Vagina (tissue), 2 donors: Measurements from ENCODE around the gene PHLDB1. TPM values are rescaled to one million over a fixed set of nuclear protein-coding genes. Genes with fewer than 3 reads are reported as not detected.

ENCODE experiments used
- DNase-seq, 2 donors: peaks; one replicate each; pipeline ENCODE4 v3.0.0-alpha.2; 2017; ENCODE audit errors: extremely low spot score in 2 of 2
- H3K27ac ChIP-seq: fragments of 200-600 bp; sonication (generic); one replicate; pipeline ENCODE4 v1.5.1; 2019
- H3K27me3 ChIP-seq: fragments of 200-600 bp; sonication (generic); one replicate; pipeline ENCODE4 v1.5.1; 2019
- H3K36me3 ChIP-seq, 2 donors: fragments of 200-600 bp; sonication (generic); one replicate each; pipeline ENCODE4 v1.5.1; 2017 to 2019
- H3K4me1 ChIP-seq: fragments of 200-600 bp; sonication (generic); one replicate; pipeline ENCODE4 v1.5.1; 2019
- H3K4me3 ChIP-seq, 2 donors: fragments of 200-600 bp; sonication (generic); 1 replicate in 1 of 2; 2 replicates in 1 of 2; pipeline ENCODE4 v1.5.1; 2016 to 2019
- H3K9me3 ChIP-seq: fragments of 200-600 bp; sonication (generic); one replicate; pipeline ENCODE4 v1.5.1; 2019
- POLR2A ChIP-seq, 2 donors: fragments of 450-650 bp; IDR thresholded peaks; one replicate each; pipeline ENCODE4 v1.6.1; 2017; ENCODE audit warnings: antibody characterized with exemption in 2 of 2, mild to moderate bottlenecking in 2 of 2, moderate library complexity in 2 of 2
- POLR2AphosphoS5 ChIP-seq, 2 donors: sonication (generic); formaldehyde crosslinking; IDR thresholded peaks; one replicate each; pipeline ENCODE4 v1.9.0; 2017; ENCODE audit warnings: antibody characterized with exemption in 2 of 2, mild to moderate bottlenecking in 2 of 2, low read depth in 1 of 2; ENCODE audit not compliant: insufficient read depth in 1 of 2
- intact Hi-C: fragments of 100-400 bp; cut with DNase I; formaldehyde crosslinking; loops from one replicate; pipeline ENCODE4 v1.15.1; 2023
- total RNA-seq: library from RNA; depleted of rRNA; stranded (reverse); fragments of >200 nt; gene quantifications from one replicate; pipeline ENCODE4 v1.2.3, GENCODE V29; 2016
- TF ChIP-seq, protein P1 (sequence below), 3 experiments: fragments of 450-650 bp in 2 of 3; fragments of 200-600 bp in 1 of 3; sonication (generic) in 1 of 3; IDR thresholded peaks; one replicate each; pipeline ENCODE4 v1.5.1; 2017 to 2019; ENCODE audit warnings: antibody characterized with exemption in 3 of 3, mild to moderate bottlenecking in 2 of 3, moderate library complexity in 2 of 3

The PHLDB1 gene
- total RNA-seq, 1 donor from 2014 or later, result 119 TPM

DNA sequence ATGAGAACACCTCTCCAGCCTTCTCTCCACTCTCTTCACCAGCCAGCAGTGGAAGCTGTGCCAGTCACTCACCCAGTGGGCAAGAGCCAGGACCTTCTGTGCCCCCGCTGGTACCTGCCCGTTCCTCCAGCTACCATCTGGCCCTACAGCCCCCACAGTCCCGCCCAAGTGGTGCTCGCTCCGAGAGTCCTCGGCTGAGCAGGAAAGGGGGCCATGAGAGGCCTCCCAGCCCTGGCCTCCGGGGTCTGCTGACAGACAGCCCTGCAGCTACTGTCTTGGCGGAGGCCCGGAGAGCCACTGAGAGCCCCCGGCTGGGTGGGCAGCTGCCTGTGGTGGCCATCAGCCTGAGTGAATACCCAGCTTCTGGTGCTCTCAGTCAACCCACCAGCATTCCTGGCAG, 20.2 kb downstream of the PHLDB1 start:
- Histone ChIP-seq H3K27ac (no peak overlapping the region), H3K4me3 (no peak overlapping the region), H3K9me3 (no peaks in the 10 kb centered on the region), H3K4me1 (peaks cover 54% of the 10 kb centered on the region), H3K36me3 (peaks cover 0 to 42% of the 10 kb centered on the region in 2 donors), H3K27me3 (no peaks in the 10 kb centered on the region)
- intact Hi-C loops, result no loop called here
- TF ChIP-seq, protein P1, sequence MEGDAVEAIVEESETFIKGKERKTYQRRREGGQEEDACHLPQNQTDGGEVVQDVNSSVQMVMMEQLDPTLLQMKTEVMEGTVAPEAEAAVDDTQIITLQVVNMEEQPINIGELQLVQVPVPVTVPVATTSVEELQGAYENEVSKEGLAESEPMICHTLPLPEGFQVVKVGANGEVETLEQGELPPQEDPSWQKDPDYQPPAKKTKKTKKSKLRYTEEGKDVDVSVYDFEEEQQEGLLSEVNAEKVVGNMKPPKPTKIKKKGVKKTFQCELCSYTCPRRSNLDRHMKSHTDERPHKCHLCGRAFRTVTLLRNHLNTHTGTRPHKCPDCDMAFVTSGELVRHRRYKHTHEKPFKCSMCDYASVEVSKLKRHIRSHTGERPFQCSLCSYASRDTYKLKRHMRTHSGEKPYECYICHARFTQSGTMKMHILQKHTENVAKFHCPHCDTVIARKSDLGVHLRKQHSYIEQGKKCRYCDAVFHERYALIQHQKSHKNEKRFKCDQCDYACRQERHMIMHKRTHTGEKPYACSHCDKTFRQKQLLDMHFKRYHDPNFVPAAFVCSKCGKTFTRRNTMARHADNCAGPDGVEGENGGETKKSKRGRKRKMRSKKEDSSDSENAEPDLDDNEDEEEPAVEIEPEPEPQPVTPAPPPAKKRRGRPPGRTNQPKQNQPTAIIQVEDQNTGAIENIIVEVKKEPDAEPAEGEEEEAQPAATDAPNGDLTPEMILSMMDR (IDR thresholded peaks at IDR 0.05), result no peak
- TF ChIP-seq POLR2A (IDR thresholded peaks at IDR 0.05), result no peak
- no peak for TF ChIP-seq POLR2AphosphoS5 (IDR thresholded peaks at IDR 0.05; ENCODE audit: insufficient read depth in 1 of 2, low read depth in 1 of 2)
- DNase-seq, result no peak

DNA sequence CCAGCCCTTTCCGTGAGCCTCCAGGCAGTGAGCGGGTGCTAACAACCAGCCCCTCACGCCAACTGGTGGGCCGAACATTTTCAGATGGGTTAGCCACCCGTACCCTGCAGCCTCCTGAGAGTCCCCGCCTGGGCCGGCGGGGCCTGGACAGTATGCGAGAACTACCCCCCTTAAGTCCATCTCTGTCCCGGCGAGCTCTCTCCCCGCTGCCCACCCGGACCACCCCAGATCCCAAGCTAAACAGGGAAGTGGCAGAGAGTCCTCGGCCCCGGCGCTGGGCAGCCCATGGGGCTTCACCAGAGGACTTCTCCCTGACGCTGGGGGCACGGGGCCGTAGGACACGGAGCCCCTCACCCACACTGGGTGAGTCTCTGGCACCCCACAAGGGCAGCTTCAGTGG, 20.6 kb downstream of the PHLDB1 start:
- intact Hi-C loops, result no loop called here
- H3K9me3 ChIP-seq, result no peaks in the 10 kb centered on the region
- no peak overlapping the region for H3K4me3 ChIP-seq
- TF ChIP-seq, protein P1 (IDR thresholded peaks at IDR 0.05), result no peak
- no peak for TF ChIP-seq POLR2AphosphoS5 (IDR thresholded peaks at IDR 0.05; ENCODE audit: insufficient read depth in 1 of 2, low read depth in 1 of 2)
- peaks cover 0 to 42% of the 10 kb centered on the region in 2 donors for H3K36me3 ChIP-seq
- H3K4me1 ChIP-seq, result peaks cover 50% of the 10 kb centered on the region
- H3K27me3 ChIP-seq, result no peaks in the 10 kb centered on the region
- DNase-seq, result no peak
- H3K27ac ChIP-seq, result no peak overlapping the region

DNA sequence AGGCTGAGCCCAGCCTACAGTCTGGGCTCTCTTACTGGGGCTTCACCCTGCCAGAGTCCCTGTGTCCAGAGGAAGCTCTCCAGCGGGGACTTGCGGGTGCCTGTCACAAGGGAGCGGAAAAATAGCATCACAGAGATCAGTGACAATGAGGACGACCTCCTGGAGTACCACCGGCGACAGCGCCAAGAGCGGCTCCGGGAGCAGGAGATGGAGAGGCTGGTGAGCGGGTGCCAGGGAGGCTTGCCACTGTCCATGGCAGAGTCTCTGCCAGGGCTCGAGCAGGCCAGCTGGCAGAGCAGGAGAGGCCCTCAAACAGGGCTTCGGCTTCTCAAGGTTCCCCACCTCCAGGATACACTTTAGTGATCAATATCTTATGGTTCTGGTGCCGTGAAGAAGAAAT, 21.0 kb downstream of the PHLDB1 start:
- peaks cover 50% of the 10 kb centered on the region for H3K4me1 ChIP-seq
- H3K27me3 ChIP-seq, result no peaks in the 10 kb centered on the region
- no peaks in the 10 kb centered on the region for H3K9me3 ChIP-seq
- intact Hi-C loops, result no loop called here
- no peak overlapping the region for H3K27ac ChIP-seq
- no peak for DNase-seq
- TF ChIP-seq POLR2A (IDR thresholded peaks at IDR 0.05), result no peak
- no peak for TF ChIP-seq POLR2AphosphoS5 (IDR thresholded peaks at IDR 0.05; ENCODE audit: insufficient read depth in 1 of 2, low read depth in 1 of 2)
- TF ChIP-seq, protein P1 (IDR thresholded peaks at IDR 0.05), result no peak
- peaks cover 0 to 42% of the 10 kb centered on the region in 2 donors for H3K36me3 ChIP-seq
- H3K4me3 ChIP-seq, result no peak overlapping the region

DNA sequence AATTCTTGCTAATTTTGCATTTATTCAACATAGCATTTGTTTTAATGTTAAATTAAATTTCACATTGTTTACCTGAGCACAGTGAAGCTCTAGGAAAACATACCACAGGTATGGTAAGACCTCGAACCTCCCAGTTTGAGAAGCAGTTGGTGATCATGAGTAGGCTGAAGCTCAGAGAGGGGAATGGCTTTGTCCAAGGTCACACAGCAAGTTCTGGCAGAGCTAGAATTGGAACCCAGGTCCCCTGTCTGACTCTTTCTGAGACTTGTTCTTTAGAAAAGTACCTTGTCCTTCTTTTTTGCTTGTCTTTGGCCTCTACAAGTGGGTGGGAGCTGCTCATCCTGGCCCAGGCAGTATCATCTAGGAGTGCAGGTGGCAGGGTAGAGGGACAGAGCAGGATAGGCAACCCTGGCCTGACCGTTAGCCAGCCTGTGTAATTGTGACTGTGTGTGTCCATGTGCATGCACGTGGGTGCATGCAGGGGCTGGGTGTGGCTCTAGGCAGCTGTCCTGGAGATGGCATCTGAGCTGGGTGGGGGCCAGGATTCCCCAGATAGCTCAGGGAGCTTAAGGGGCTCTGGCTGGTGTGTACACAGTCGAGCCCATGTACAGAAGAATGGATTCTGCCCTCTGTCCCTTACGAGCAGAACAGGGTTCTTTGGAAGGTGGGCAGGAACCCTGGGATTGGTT, 21.6 kb downstream of the PHLDB1 start:
- Histone ChIP-seq H3K27ac (no peak overlapping the region), H3K36me3 (peaks cover 0 to 42% of the 10 kb centered on the region in 2 donors), H3K9me3 (no peaks in the 10 kb centered on the region), H3K4me3 (no peak overlapping the region), H3K27me3 (no peaks in the 10 kb centered on the region), H3K4me1 (peaks cover 55% of the 10 kb centered on the region)
- TF ChIP-seq POLR2A (IDR thresholded peaks at IDR 0.05) (no peak), POLR2AphosphoS5 (IDR thresholded peaks at IDR 0.05; ENCODE audit: insufficient read depth in 1 of 2, low read depth in 1 of 2) (no peak)
- TF ChIP-seq, protein P1 (IDR thresholded peaks at IDR 0.05), result no peak
- intact Hi-C loops, result no loop called here
- no peak for DNase-seq
